Measurements from ENCODE around the gene AGR3. TPM values are rescaled to one million over a fixed set of nuclear protein-coding genes. Genes with fewer than 3 reads are reported as not detected.

AGR3 gene
- total RNA-seq, 1 experiment from 2014 or later = not detected

DNA sequence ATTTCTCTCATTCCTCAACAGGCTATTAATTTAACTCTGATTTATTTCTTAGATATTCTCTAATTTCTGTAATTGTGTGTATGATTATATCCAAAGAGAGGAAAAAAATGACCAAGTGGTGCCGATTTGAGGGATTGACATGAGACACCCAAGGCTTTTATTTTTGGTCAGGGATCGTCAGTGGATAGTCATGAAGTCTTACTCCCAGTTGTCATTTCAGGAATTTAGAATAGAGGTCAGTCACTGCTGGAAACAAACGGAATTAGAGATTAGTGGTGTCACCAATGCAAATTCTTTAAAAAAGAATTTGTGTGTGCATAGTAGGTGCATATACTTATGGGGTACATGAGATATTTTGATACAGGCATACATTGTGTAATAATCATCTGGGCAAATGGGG is 26.8 kb upstream of the AGR3 start:
- no peak overlapping the region for H3K4me2 ChIP-seq (ENCODE audit: low read length)
- H4K20me1 ChIP-seq (ENCODE audit: insufficient read depth) = no peaks in the 10 kb centered on the region
- TF ChIP-seq EZH2 (IDR thresholded peaks at IDR 0.05) = no peak
- TF ChIP-seq SIN3A (IDR thresholded peaks at IDR 0.05; ENCODE audit: low read depth) = no peak
- TF ChIP-seq, protein P1, sequence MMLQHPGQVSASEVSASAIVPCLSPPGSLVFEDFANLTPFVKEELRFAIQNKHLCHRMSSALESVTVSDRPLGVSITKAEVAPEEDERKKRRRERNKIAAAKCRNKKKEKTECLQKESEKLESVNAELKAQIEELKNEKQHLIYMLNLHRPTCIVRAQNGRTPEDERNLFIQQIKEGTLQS (IDR thresholded peaks at IDR 0.05) = no peak
- no peak for TF ChIP-seq CBX3 (IDR thresholded peaks at IDR 0.05; ENCODE audit: low read depth)
- TF ChIP-seq SP1 (IDR thresholded peaks at IDR 0.05; ENCODE audit: low read depth) = no peak
- TF ChIP-seq FOSL1 (IDR thresholded peaks at IDR 0.05; ENCODE audit: low read depth) = no peak
- TF ChIP-seq, protein P2, sequence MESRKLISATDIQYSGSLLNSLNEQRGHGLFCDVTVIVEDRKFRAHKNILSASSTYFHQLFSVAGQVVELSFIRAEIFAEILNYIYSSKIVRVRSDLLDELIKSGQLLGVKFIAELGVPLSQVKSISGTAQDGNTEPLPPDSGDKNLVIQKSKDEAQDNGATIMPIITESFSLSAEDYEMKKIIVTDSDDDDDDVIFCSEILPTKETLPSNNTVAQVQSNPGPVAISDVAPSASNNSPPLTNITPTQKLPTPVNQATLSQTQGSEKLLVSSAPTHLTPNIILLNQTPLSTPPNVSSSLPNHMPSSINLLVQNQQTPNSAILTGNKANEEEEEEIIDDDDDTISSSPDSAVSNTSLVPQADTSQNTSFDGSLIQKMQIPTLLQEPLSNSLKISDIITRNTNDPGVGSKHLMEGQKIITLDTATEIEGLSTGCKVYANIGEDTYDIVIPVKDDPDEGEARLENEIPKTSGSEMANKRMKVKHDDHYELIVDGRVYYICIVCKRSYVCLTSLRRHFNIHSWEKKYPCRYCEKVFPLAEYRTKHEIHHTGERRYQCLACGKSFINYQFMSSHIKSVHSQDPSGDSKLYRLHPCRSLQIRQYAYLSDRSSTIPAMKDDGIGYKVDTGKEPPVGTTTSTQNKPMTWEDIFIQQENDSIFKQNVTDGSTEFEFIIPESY (IDR thresholded peaks at IDR 0.05; ENCODE audit: extremely low read depth, insufficient replicate concordance, low read length) = no peak
- no peak for TF ChIP-seq ZFX (IDR thresholded peaks at IDR 0.05)
- TF ChIP-seq SRF (IDR thresholded peaks at IDR 0.05; ENCODE audit: low read depth) = no peak
- no peak for TF ChIP-seq EZH2phosphoT487 (IDR thresholded peaks at IDR 0.05; ENCODE audit: borderline replicate concordance)
- TF ChIP-seq POLR2A (IDR thresholded peaks at IDR 0.05; ENCODE audit: borderline replicate concordance, extremely low read depth, insufficient read depth, insufficient read length) = no peak
- TF ChIP-seq JUND (IDR thresholded peaks at IDR 0.05) = no peak
- TF ChIP-seq, protein P3, sequence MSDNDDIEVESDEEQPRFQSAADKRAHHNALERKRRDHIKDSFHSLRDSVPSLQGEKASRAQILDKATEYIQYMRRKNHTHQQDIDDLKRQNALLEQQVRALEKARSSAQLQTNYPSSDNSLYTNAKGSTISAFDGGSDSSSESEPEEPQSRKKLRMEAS (IDR thresholded peaks at IDR 0.05) = no peak
- TF ChIP-seq, protein P4, sequence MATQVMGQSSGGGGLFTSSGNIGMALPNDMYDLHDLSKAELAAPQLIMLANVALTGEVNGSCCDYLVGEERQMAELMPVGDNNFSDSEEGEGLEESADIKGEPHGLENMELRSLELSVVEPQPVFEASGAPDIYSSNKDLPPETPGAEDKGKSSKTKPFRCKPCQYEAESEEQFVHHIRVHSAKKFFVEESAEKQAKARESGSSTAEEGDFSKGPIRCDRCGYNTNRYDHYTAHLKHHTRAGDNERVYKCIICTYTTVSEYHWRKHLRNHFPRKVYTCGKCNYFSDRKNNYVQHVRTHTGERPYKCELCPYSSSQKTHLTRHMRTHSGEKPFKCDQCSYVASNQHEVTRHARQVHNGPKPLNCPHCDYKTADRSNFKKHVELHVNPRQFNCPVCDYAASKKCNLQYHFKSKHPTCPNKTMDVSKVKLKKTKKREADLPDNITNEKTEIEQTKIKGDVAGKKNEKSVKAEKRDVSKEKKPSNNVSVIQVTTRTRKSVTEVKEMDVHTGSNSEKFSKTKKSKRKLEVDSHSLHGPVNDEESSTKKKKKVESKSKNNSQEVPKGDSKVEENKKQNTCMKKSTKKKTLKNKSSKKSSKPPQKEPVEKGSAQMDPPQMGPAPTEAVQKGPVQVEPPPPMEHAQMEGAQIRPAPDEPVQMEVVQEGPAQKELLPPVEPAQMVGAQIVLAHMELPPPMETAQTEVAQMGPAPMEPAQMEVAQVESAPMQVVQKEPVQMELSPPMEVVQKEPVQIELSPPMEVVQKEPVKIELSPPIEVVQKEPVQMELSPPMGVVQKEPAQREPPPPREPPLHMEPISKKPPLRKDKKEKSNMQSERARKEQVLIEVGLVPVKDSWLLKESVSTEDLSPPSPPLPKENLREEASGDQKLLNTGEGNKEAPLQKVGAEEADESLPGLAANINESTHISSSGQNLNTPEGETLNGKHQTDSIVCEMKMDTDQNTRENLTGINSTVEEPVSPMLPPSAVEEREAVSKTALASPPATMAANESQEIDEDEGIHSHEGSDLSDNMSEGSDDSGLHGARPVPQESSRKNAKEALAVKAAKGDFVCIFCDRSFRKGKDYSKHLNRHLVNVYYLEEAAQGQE (IDR thresholded peaks at IDR 0.05; ENCODE audit: low read depth) = no peak
- no peak for TF ChIP-seq EGR1 (IDR thresholded peaks at IDR 0.05; ENCODE audit: low read depth)
- no peak for TF ChIP-seq TCF7L2 (IDR thresholded peaks at IDR 0.05; ENCODE audit: borderline replicate concordance, extremely low read depth, insufficient read depth, insufficient read length)
- no peak for TF ChIP-seq CTCF (IDR thresholded peaks at IDR 0.05 in 2 of 3, conservative IDR thresholded peaks at IDR 0.05 in 1 of 3; ENCODE audit: borderline replicate concordance in 1 of 3, insufficient read depth in 1 of 3, low read depth in 2 of 3, low read length in 2 of 3)
- TF ChIP-seq RAD21 (IDR thresholded peaks at IDR 0.05; ENCODE audit: low read depth) = no peak
- no peak overlapping the region for H3K27ac ChIP-seq (ENCODE audit: low read depth, low read length)
- ATAC-seq (no peak), DNase-seq (ENCODE audit: low read depth, low spot score) (no peak)
- ChIA-PET CTCF (interaction anchor here (1.6 kb wide), 1 partner anchor 10 kb away, joined by 4 read pairs; no protein-coding TSS in a partner anchor), POLR2A (no interaction called here), RAD21 (ENCODE audit: low non-redundant PET in 1 of 2, low total read pairs in 2 of 2, uncharacterized antibody in 2 of 2, unreplicated experiment in 2 of 2) (no interaction called here)
- no peaks in the 10 kb centered on the region for H3K4me1 ChIP-seq (ENCODE audit: control insufficient read depth in 1 of 2, insufficient read depth in 2 of 2, low read length in 2 of 2)
- H3K4me3 ChIP-seq (replicated peaks in 1 of 2; ENCODE audit: low read depth in 1 of 2, low read length in 2 of 2) = no peak overlapping the region
- no peak overlapping the region for H2AFZ ChIP-seq (ENCODE audit: low read depth, low read length, poor library complexity, severe bottlenecking)
- H3K27me3 ChIP-seq (ENCODE audit: insufficient read depth, low read length) = no peaks in the 10 kb centered on the region
- no peaks in the 10 kb centered on the region for H3K79me2 ChIP-seq (ENCODE audit: insufficient read depth, low read length)
- H3K36me3 ChIP-seq (ENCODE audit: control insufficient read depth in 1 of 2, insufficient read depth in 2 of 2, low read length in 2 of 2) = no peaks in the 10 kb centered on the region
- intact Hi-C loops (cut with micrococcal nuclease) = no loop called here
- no peak overlapping the region for H3K9ac ChIP-seq (ENCODE audit: low read length)
- no peaks in the 10 kb centered on the region for H3K9me2 ChIP-seq (ENCODE audit: insufficient read depth)
- no peaks in the 10 kb centered on the region for H3K9me3 ChIP-seq (ENCODE audit: control insufficient read depth in 1 of 2, insufficient read depth in 1 of 2, low read depth in 1 of 2, low read length in 2 of 2)
- BruUV-seq (replicated peaks) = no TSS peak

Data from HCT116 (cell line).